Measurements from ENCODE around the gene AKT1S1. TPM values are rescaled to one million over a fixed set of nuclear protein-coding genes. Genes with fewer than 3 reads are reported as not detected.

AKT1S1 gene
- total RNA-seq, 2 experiments from 2014 or later: 15.1 to 15.8 TPM

- DNase-seq: no peak
- ChIA-PET POLR2A (interaction anchor here (0.8 to 1.2 kb wide), 2 partner anchors 8 to 11 kb away, joined by 3 to 4 read pairs; partner anchors contain the start of gene PTOV1), CTCF (no interaction called here)
- no peaks in the 10 kb centered on the region for H3K9me3 ChIP-seq (ENCODE audit: control insufficient read depth in 1 of 2, insufficient read depth in 1 of 2, low read length in 2 of 2)
- intact Hi-C loops (cut with DNase I, micrococcal nuclease): no loop called here
- H3K27me3 ChIP-seq (ENCODE audit: control insufficient read depth in 1 of 2, insufficient read depth in 2 of 2, low read length in 2 of 2): no peaks in the 10 kb centered on the region
- peaks cover 54% of the 10 kb centered on the region for H3K36me3 Mint-ChIP-seq (ENCODE audit: low read depth)
- no peak overlapping the region for H3K4me3 ChIP-seq (ENCODE audit: low read length)
- no peak for ATAC-seq (ENCODE audit: poor library complexity)
- no peaks in the 10 kb centered on the region for H3K27me3 Mint-ChIP-seq
- no peak overlapping the region for H3K27ac ChIP-seq (ENCODE audit: low read depth in 1 of 2, low read length in 2 of 2)
- H3K36me3 ChIP-seq (ENCODE audit: insufficient read depth, low read length): peaks cover 74% of the 10 kb centered on the region
- H3K4me1 ChIP-seq (ENCODE audit: insufficient read depth, low read length): peaks cover 24% of the 10 kb centered on the region
- no peak overlapping the region for H3K27ac Mint-ChIP-seq
- peaks cover 16% of the 10 kb centered on the region for H3K4me1 Mint-ChIP-seq (ENCODE audit: low read depth)
- no peak for TF ChIP-seq CTCF (IDR thresholded peaks at IDR 0.05)
- H3K9me3 Mint-ChIP-seq: no peaks in the 10 kb centered on the region
- H3K4me3 Mint-ChIP-seq: peak overlapping the region; percentile 45
Measured at GRCh38 chr19:49861541-49862378, 15.4 kb downstream of the AKT1S1 start.

- CTCF ChIA-PET: no interaction called here
- Mint-ChIP-seq H3K36me3 (ENCODE audit: low read depth) (peaks cover 48% of the 10 kb centered on the region), H3K27ac (no peak overlapping the region), H3K27me3 (no peaks in the 10 kb centered on the region), H3K4me1 (ENCODE audit: low read depth) (peaks cover 9% of the 10 kb centered on the region), H3K4me3 (no peak overlapping the region), H3K9me3 (no peaks in the 10 kb centered on the region)
- intact Hi-C loops (cut with DNase I, micrococcal nuclease): no loop called here
- DNase-seq: no peak
- TF ChIP-seq CTCF (IDR thresholded peaks at IDR 0.05): no peak
- Histone ChIP-seq H3K36me3 (ENCODE audit: insufficient read depth, low read length) (peaks cover 76% of the 10 kb centered on the region), H3K9me3 (ENCODE audit: control insufficient read depth in 1 of 2, insufficient read depth in 1 of 2, low read length in 2 of 2) (no peaks in the 10 kb centered on the region), H3K27me3 (ENCODE audit: control insufficient read depth in 1 of 2, insufficient read depth in 2 of 2, low read length in 2 of 2) (no peaks in the 10 kb centered on the region), H3K4me3 (ENCODE audit: low read length) (no peak overlapping the region), H3K4me1 (ENCODE audit: insufficient read depth, low read length) (peaks cover 17% of the 10 kb centered on the region), H3K27ac (ENCODE audit: low read depth in 1 of 2, low read length in 2 of 2) (no peak overlapping the region)
- ATAC-seq (ENCODE audit: poor library complexity): no peak
- POLR2A ChIA-PET: interaction anchor here (0.6 to 1.2 kb wide), 3 partner anchors 8 to 73 kb away, joined by 3 to 4 read pairs (median 3); partner anchors contain the start of gene PTOV1
Measured at GRCh38 chr19:49861107-49861506, 16.0 kb downstream of the AKT1S1 start.

GRCh38 chr19:49860336-49861102 is 16.6 kb downstream of the AKT1S1 start:
- POLR2A ChIA-PET: interaction anchor here (0.6 to 1.2 kb wide), 3 partner anchors 9 to 72 kb away, joined by 3 to 4 read pairs (median 3); partner anchors contain the start of gene PTOV1
- CTCF ChIA-PET: no interaction called here
- Mint-ChIP-seq H3K4me1 (ENCODE audit: low read depth) (peaks cover 4% of the 10 kb centered on the region), H3K9me3 (no peaks in the 10 kb centered on the region), H3K27ac (no peak overlapping the region), H3K27me3 (no peaks in the 10 kb centered on the region), H3K4me3 (no peak overlapping the region), H3K36me3 (ENCODE audit: low read depth) (peaks cover 48% of the 10 kb centered on the region)
- Histone ChIP-seq H3K9me3 (ENCODE audit: control insufficient read depth in 1 of 2, insufficient read depth in 1 of 2, low read length in 2 of 2) (no peaks in the 10 kb centered on the region), H3K27ac (ENCODE audit: low read depth in 1 of 2, low read length in 2 of 2) (no peak overlapping the region), H3K27me3 (ENCODE audit: control insufficient read depth in 1 of 2, insufficient read depth in 2 of 2, low read length in 2 of 2) (no peaks in the 10 kb centered on the region), H3K4me1 (ENCODE audit: insufficient read depth, low read length) (peaks cover 11% of the 10 kb centered on the region), H3K4me3 (ENCODE audit: low read length) (no peak overlapping the region), H3K36me3 (ENCODE audit: insufficient read depth, low read length) (peaks cover 77% of the 10 kb centered on the region)
- ATAC-seq (ENCODE audit: poor library complexity) (no peak), DNase-seq (no peak)
- TF ChIP-seq CTCF (IDR thresholded peaks at IDR 0.05): no peak
- intact Hi-C loops (cut with DNase I, micrococcal nuclease): no loop called here
